Muscle of leg (tissue), 11 donors: ENCODE results near the gene TMEM141. TPM values are rescaled to one million over a fixed set of nuclear protein-coding genes. Genes with fewer than 3 reads are reported as not detected.

Experiments
- DNase-seq: peaks from one replicate; pipeline ENCODE4 v3.0.0; 2013
- H3K27ac ChIP-seq: one replicate; pipeline ENCODE4 v1.5.1; 2013; ENCODE audit warnings: mild to moderate bottlenecking, low read length, control low read depth
- H3K27me3 ChIP-seq: one replicate; pipeline ENCODE4 v1.6.1; 2013; ENCODE audit warnings: low read length; ENCODE audit not compliant: control insufficient read depth, insufficient read depth
- H3K36me3 ChIP-seq: one replicate; pipeline ENCODE4 v1.6.1; 2013; ENCODE audit warnings: low read length; ENCODE audit not compliant: control insufficient read depth, insufficient read depth
- H3K4me1 ChIP-seq: one replicate; pipeline ENCODE4 v1.6.1; 2013; ENCODE audit warnings: low read length; ENCODE audit not compliant: control insufficient read depth, insufficient read depth
- H3K4me3 ChIP-seq: one replicate; pipeline ENCODE4 v1.5.1; 2013; ENCODE audit warnings: low read length, control low read depth
- H3K9me3 ChIP-seq: replicated peaks from 2 replicates; pipeline ENCODE4 v1.6.1; 2013; ENCODE audit warnings: low read depth, low read length; ENCODE audit not compliant: control insufficient read depth
- WGBS: methylation state at CpG from one replicate; pipeline ENCODE4 v1.1.5; 2013; ENCODE audit warnings: missing lambda C conversion rate; ENCODE audit not compliant: insufficient coverage; 5-methylcytosine and 5-hydroxymethylcytosine counted together
- polyA plus RNA-seq, 8 donors: library from polyadenylated mRNA; unstranded; fragments of 120-200 nt; gene quantifications; one replicate each; pipeline versions ENCODE4 v1.2.1 to v1.2.3, GENCODE V29; 2013; ENCODE audit warnings: inconsistent platforms in 1 of 8, low replicate concordance in 1 of 8; ENCODE audit not compliant: insufficient read length in 8 of 8, insufficient read depth in 1 of 8
- total RNA-seq: library from RNA; stranded (reverse); fragments of 120-200 nt; gene quantifications from one replicate; pipeline ENCODE4 v1.2.4, GENCODE V29; 2013

Gene TMEM141
- total and polyA plus RNA-seq, 9 donors: 34.2 to 53.2 (median 44.3) TPM

DNA sequence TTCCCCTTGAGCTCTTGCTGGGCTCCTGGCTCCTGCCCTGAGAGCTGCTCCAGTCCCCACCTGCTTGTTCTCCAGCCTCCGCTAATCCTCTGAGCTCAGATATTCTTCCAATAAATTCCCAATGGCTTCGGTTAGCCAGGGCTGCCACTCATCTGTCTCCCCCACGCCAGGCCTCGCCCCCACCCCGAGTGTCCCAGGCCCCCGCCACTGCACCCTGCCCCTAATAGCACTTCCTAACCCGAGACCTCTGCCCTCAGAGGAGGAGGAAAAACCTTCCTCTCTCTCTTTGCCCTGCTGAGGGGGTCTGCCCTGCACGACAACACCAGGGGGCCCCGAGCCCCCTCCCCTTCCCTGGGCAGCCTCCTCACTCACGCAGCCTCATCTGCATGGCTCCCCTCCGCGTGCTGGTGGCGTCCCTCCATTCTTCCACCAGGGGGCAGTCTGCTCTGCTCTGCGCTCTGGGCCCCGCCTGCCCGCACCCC is 21.4 kb upstream of the TMEM141 start:
- H3K4me3 ChIP-seq: no peak overlapping the region
- WGBS: 7% methylated on average over 10 of the region's 16 CpGs

DNA sequence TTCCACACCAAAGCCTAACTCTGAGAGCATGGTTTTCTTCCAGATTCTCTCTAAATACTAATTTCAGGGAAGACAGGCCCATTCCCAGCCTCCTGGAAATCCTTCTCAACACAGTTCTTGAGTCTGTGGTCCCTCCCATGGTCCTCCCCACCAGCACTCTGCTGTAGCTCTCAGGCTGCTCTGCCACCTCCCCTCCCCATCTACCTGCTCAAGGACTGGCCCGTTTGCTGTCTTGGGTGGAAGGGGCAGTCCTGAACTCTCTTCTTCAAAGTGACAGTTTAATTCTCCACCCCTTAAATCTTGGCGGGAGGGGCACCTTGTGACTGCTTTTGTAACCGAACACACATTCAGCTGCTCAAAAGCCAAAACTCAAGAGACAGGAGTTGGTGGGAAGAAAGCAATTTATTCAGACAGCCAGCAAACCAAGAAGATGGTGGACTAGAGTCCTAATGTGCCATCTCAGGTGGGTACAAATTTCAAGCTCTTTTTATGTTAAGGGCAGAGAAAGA is 19.2 kb upstream of the TMEM141 start:
- H3K27me3 ChIP-seq: peaks cover 11% of the 10 kb centered on the region
- peaks cover 2% of the 10 kb centered on the region for H3K4me1 ChIP-seq
- no peaks in the 10 kb centered on the region for H3K36me3 ChIP-seq
- DNase-seq: no peak
- H3K27ac ChIP-seq: no peak overlapping the region
- WGBS: no CpG with 5 or more reads among the region's 3 CpGs
- peaks cover 12% of the 10 kb centered on the region for H3K9me3 ChIP-seq
- no peak overlapping the region for H3K4me3 ChIP-seq

More for the DNA sequence above, 21.4 kb upstream of the TMEM141 start:
- Histone ChIP-seq H3K27ac (no peak overlapping the region), H3K9me3 (peaks cover 12% of the 10 kb centered on the region), H3K27me3 (peaks cover 11% of the 10 kb centered on the region), H3K36me3 (no peaks in the 10 kb centered on the region), H3K4me1 (peaks cover 4% of the 10 kb centered on the region)
- DNase-seq: no peak

DNA sequence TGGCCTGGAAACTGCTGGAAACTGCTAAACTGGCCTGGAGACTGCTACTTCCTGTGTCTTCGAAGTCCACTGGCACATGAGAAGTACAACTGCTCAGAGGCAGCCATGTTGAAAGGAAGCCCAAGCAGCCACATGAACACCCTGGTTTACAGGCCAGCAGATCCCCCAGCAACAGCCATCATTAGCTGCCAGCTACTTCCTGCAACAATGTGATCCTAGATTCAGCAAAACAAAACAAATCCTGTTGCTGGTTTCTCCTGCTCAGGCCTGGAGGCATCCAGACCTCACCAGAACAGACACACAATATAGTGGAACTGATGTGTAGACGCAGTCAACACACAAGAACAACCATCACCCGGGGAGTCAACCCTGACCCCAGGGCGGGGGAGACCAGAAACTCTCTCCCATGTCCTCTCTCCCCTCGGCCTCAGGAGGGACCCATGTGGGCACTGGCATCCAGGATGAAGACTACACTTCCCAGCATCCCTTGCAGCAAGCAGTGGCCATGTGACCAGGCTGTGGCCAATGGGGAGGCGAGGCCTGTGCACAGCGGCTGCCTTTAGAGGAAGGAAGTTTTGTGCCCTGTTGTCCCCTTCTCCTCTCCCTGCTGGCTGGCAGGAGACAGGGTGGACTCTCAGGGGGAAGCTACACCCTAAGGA is 17.6 kb upstream of the TMEM141 start:
- Histone ChIP-seq H3K4me3 (no peak overlapping the region), H3K36me3 (no peaks in the 10 kb centered on the region), H3K27ac (no peak overlapping the region), H3K4me1 (peaks cover 2% of the 10 kb centered on the region), H3K27me3 (peaks cover 17% of the 10 kb centered on the region), H3K9me3 (peaks cover 12% of the 10 kb centered on the region)
- DNase-seq: no peak
- whole genome bisulfite sequencing: 84% methylated on average over 5 of the region's 7 CpGs

- no peak for DNase-seq
- WGBS: 85% methylated on average over 9 of the region's 12 CpGs
- Histone ChIP-seq H3K4me1 (peaks cover 2% of the 10 kb centered on the region), H3K4me3 (no peak overlapping the region), H3K27ac (no peak overlapping the region), H3K9me3 (peaks cover 12% of the 10 kb centered on the region), H3K36me3 (no peaks in the 10 kb centered on the region), H3K27me3 (peaks cover 24% of the 10 kb centered on the region)
These were observed 16.6 kb upstream of the TMEM141 start for GRCh38 chr9:136774416-136775045.

GRCh38 chr9:136775191-136775590 is 16.0 kb upstream of the TMEM141 start:
- Histone ChIP-seq H3K27me3 (peaks cover 28% of the 10 kb centered on the region), H3K9me3 (peaks cover 12% of the 10 kb centered on the region), H3K4me1 (peaks cover 2% of the 10 kb centered on the region), H3K27ac (no peak overlapping the region), H3K36me3 (no peaks in the 10 kb centered on the region), H3K4me3 (no peak overlapping the region)
- WGBS: 55% methylated on average over 4 of the region's 6 CpGs
- no peak for DNase-seq

DNA sequence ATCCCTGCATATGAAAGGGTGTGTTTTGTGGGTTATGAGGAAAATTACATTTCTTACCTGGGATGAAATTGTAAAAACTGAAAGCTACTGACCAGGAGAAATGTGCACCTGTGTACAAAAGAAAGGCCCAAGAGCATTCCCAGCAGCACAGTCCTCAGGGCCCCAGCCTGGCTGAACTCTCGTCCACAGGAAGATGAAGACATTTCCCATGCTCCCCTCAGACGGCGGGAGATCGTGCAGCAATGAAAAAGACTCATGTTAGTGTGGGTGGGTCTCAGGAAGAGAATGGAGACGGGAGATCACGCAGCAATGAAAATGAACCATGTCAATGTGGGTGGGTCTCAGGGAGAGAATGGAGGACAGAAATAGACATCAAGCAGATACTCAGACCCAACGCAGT is 14.2 kb upstream of the TMEM141 start:
- Histone ChIP-seq H3K9me3 (peaks cover 12% of the 10 kb centered on the region), H3K36me3 (no peaks in the 10 kb centered on the region), H3K27ac (no peak overlapping the region), H3K27me3 (peaks cover 34% of the 10 kb centered on the region), H3K4me1 (peaks cover 2% of the 10 kb centered on the region), H3K4me3 (no peak overlapping the region)
- DNase-seq: no peak
- 20% methylated on average over 1 of the region's 7 CpGs for WGBS

DNA sequence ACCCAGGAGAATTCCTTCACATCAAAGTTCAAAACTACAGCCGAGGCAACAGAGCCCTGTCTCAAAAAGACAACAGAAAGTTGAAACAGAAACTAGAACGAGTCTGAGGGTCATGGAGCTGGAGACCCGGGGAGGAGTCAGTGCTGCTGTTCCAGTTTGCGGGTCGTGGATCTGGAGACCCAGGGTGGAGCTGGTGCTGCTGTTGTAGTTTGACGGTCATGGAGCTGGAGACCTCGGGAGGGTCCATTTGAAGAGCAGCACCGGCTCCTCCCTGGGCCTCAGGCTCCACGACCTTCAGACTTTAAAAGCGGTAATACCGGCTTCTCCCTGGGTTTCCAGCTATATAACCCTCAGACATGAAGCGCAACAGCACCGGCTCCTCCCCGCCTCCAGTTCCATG is 13.8 kb upstream of the TMEM141 start:
- WGBS: 79% methylated on average over 12 of the region's 14 CpGs
- H3K4me3 ChIP-seq: no peak overlapping the region
- peaks cover 34% of the 10 kb centered on the region for H3K27me3 ChIP-seq
- DNase-seq: no peak
- peaks cover 2% of the 10 kb centered on the region for H3K4me1 ChIP-seq
- H3K9me3 ChIP-seq: peaks cover 12% of the 10 kb centered on the region
- no peak overlapping the region for H3K27ac ChIP-seq
- H3K36me3 ChIP-seq: no peaks in the 10 kb centered on the region

GRCh38 chr9:136779808-136780207 is 11.3 kb upstream of the TMEM141 start:
- Histone ChIP-seq H3K27me3 (peaks cover 30% of the 10 kb centered on the region), H3K9me3 (no peaks in the 10 kb centered on the region), H3K4me1 (peaks cover 2% of the 10 kb centered on the region), H3K36me3 (no peaks in the 10 kb centered on the region), H3K4me3 (no peak overlapping the region), H3K27ac (no peak overlapping the region)
- WGBS: no CpG with 5 or more reads among the region's 5 CpGs
- no peak for DNase-seq

DNA sequence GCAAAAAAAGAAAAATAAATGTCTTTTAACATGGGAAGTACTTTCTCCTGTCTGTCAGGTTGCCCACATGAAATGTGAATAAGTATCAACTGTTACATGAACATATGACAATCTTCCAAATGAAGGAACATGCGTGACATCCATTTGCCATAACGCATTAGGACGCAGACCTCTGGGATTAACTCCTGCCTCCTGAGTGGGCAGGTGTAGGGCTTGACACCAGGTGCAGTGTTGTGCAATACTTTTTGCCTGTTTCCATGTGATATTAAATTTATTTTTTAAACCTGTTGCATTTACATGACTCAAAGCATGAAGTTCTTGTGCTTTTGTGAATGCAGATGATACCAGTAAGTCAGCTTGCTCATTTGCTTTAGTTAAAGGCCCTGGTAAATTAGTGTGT is 8.7 kb upstream of the TMEM141 start:
- DNase-seq: no peak
- H3K9me3 ChIP-seq: no peaks in the 10 kb centered on the region
- H3K4me3 ChIP-seq: no peak overlapping the region
- no CpG with 5 or more reads among the region's 3 CpGs for WGBS
- peaks cover 4% of the 10 kb centered on the region for H3K4me1 ChIP-seq
- no peak overlapping the region for H3K27ac ChIP-seq
- no peaks in the 10 kb centered on the region for H3K36me3 ChIP-seq
- H3K27me3 ChIP-seq: peaks cover 28% of the 10 kb centered on the region

- Histone ChIP-seq H3K36me3 (no peaks in the 10 kb centered on the region), H3K4me3 (no peak overlapping the region), H3K27me3 (peaks cover 13% of the 10 kb centered on the region), H3K9me3 (no peaks in the 10 kb centered on the region), H3K27ac (no peak overlapping the region), H3K4me1 (peaks cover 5% of the 10 kb centered on the region)
- DNase-seq: peak; percentile 35
- WGBS: 20% methylated on average over 2 of the region's 9 CpGs
These were observed 6.7 kb upstream of the TMEM141 start for GRCh38 chr9:136784249-136784996.
